ENCODE measurements around the gene ARHGAP32.

DNA sequence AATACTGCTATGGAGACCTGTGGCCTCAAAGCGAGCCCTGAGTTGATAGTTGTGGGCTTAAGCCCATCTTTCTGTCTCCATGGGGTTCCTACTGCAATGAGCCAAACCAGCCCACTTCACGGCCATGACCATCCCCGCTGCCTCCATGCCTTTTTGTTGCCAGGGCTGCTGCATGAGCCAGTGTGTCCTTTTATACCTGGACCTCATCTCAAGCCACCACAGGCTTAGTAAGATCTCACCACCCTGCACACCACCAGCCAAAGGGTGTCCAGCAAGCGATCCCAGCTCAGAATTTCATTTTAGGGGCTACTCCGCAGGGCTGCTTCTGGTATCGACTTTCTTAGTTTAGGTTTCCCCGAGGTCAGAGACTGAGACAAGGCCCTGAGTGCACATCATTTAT lies 257.8 kb downstream of the ARHGAP32 start:
- TF ChIP-seq, protein P1, sequence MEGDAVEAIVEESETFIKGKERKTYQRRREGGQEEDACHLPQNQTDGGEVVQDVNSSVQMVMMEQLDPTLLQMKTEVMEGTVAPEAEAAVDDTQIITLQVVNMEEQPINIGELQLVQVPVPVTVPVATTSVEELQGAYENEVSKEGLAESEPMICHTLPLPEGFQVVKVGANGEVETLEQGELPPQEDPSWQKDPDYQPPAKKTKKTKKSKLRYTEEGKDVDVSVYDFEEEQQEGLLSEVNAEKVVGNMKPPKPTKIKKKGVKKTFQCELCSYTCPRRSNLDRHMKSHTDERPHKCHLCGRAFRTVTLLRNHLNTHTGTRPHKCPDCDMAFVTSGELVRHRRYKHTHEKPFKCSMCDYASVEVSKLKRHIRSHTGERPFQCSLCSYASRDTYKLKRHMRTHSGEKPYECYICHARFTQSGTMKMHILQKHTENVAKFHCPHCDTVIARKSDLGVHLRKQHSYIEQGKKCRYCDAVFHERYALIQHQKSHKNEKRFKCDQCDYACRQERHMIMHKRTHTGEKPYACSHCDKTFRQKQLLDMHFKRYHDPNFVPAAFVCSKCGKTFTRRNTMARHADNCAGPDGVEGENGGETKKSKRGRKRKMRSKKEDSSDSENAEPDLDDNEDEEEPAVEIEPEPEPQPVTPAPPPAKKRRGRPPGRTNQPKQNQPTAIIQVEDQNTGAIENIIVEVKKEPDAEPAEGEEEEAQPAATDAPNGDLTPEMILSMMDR (IDR thresholded peaks at IDR 0.05), result no peak
- no peak for TF ChIP-seq POLR2A (IDR thresholded peaks at IDR 0.05)
- TF ChIP-seq POLR2AphosphoS5 (IDR thresholded peaks at IDR 0.05), result no peak

Measured in upper lobe of left lung (tissue), 4 donors.